GM19351 (cell line): ENCODE results near the gene NFKB2.
A peak's percentile ranks its signal among the peaks of the same experiment; 100 is the strongest.

Source experiments
- ATAC-seq: cut with Tn5 transposase; IDR thresholded peaks from one replicate; pipeline ENCODE4 v1.9.1; 2021; ENCODE audit warnings: mild to moderate bottlenecking, moderate library complexity; ENCODE audit not compliant: unreplicated experiment

The NFKB2 gene

DNA sequence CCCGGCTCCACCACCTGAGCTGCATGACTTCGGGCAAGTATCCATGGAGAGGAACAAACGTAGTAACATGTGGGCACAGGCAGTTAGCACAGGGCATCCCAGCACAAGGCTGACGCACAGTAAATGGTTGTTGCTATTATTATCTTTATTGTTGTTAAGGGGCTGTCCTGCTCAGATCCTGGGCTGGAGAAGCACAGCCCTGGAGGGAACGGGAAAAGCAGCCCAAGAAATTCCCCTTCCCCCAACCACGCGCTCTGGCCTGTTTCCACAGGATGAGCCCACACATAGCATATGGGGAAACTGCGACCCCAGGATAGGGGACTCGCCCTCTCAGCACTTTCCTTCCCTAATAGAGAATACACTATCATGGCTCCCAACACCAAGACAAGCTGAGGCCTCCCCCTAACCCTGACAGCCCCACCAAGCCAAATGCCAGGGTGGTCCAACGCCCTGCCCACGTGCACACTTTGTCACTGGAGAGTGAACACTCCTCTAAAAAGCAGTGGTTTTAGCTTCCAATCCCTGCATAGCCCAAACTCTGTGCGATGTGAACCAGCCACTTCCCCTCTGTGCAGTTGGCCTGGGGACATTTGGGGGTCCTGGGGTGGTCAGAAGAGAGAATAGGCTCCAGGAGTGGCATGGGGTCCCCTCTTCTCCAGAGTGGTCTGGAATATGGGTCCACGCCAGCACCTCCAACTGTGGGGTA is 12.1 kb downstream of the NFKB2 start:
- no peak for ATAC-seq

DNA sequence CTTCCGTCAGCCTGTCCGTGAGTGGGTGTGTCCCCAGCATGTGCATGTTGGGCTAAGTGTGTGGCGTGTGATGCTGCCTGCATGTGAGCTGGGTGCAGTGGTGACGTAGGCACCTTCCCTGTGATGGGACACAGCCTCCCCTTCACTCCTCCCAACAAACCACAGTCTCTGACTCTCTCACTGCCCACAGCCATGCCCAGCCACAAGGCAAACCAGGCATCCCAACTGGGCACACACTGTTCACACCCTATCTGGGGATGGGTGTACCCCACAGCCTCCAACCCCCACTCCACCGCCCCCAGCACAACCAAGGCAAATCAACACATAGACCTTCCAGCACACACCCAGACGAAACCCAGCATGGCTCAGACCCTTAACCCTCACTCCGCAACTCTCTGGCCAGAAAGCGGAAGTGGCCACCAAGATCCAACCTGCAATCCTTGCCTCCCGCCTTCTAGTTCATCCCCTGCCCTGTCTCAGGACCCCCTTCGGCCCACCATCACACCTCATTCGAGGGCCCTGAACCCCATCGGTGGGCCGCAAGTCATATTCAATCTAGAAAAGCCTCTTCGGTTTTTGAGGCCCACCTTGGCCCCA is 12.7 kb downstream of the NFKB2 start:
- no peak for ATAC-seq

DNA sequence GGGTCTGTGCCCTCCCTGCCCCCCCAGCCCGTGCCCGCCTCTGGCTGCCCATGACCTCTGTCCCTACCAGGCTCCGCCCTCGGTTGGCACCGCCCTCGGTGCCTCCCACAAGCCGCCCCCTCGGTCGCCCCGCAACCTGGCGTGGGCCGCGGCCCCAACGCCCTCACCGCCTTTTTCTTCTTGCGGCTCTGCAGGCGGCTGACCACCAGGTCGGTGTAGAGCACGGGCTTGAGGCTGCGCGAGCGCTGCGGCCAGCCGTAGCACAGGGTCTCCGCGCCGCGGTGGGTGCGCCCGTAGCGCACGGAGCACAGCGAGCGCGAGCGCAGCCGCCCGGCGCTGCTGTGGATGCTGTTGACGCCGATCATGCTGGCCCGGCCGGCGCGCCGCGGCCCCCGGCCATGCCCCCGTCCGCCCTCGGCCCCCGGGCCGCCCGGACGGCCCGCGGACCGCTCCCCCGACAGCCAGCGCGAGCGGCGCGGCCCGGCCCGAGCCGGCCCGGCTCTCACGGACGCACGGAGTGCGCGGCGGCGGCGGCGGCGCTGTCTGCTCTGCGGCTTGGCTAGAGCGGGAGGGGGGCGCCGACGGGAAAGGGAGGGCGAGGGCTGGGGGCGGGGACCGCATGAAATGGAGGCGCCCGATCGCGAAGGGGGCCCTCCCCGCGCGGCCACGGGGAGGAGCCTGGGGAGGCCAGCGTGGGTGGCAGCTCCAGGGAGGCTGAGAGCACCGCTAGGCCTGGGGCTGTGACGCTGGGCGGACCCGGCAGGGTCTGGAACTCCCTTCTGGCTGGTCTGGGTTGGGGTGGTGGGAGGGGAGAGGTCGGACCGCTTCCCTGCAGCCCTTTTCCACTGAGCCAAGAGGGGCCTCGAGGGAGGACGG is 13.5 kb downstream of the NFKB2 start:
- ATAC-seq: no peak

DNA sequence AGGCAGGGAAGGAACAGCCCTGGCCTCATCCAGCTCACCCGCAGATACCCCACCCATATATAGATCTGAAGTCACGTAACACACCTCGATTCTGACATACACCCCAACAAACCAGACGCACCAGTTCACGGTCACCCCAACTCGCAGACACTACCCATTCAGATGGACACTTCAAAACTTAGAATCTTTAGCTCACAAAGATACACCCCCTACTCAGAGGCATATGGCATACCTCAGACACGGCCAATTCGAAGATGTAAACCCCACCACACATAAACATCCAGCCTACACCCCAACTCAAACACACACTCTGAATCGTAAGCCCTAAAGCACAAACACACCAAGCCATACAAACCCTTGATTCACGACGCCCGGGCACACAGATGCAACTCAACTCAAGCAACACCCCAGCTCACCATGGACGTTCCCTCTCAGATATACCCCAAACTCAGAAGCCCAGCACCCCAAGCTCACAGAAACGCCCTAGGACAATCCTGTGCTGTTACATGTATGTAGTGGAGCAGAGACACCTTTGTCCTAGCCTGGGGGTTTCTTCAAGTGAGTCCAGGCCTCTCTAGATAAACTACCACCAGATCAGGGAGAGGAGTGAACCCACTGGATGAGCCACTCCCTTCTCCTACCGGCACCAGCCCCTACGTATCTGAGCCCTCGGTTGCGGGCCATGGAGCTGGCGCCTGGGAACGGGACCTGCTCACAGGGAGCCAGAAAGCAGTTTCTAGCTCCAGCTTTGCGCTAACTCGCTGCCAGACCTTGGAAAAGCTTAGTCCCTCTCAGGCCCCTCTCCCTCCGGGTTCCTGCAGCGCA is 14.3 kb downstream of the NFKB2 start:
- ATAC-seq: no peak

DNA sequence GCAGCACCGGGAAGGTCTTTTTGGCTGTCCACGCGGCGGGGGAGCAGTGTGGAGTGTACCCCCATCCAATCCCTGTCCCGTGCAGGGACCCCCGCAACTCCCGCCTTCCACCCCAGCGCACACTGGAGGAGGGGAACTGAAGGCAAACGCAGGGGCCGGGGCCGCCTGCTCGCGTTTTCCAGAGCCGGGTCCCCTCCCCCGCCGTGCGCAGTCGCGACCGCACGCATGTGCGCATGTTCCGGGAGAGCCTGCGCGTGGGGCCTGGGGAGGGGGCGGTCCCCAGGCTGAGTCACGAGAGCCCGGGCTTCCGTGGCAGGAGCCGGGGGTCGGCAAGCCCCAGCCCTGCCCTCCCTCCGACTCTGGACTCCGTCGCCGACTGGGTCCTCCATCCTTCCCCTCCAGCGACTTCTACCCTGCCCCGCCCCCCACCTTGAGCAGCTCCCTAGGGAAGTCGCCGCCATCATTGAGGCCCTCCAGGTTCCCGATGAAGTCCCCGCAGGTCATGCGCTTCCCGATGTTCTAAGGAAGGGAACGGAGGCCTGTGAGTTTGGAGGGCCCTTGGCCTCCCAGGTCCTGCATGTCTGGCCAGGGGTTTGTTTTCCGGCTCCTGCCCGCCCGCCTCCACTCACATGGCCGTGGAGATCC is 15.0 kb downstream of the NFKB2 start:
- no peak for ATAC-seq

DNA sequence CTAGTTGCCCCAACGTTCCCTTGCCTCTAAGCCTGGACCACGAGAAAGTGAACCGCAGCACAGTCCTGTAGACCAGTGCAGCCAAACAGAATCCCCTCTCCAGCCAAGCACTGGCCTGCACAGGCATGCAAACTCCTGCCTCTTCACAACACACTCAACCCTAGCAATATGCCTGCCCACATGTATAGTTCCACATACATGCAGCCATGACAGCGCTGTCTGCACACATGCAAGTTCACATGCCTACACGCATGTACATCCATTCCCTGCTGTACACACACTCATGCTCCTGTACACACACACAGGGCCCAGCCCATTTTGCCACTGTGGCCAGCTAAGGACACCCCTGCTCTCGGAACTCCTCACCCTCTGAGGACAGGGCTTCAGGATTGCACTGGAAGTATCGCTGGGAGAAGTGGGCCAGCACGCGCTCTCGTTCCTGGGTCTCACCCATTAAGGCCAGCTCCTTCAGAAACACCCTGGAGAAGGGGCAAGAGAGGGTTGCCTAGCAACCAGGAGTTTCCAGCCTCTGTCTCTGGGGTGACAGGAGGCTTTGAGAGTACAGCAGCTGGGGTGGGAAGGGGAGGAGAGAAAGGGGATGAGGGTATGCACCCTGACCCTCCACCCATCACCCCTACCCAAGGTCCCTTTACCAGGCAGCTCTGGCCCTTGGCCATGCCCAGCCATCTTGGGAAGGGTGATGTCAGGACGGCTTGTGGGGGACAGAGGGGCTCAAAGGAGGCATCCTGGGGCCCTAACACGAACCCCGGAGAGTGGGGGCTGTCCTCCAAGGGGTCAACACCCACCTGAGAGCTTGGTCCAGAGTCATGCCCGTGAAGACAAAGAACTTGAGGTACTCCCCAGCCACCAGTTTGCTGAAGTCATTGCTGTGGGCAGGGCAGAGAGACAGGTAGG is 16.1 kb downstream of the NFKB2 start:
- ATAC-seq: no peak

DNA sequence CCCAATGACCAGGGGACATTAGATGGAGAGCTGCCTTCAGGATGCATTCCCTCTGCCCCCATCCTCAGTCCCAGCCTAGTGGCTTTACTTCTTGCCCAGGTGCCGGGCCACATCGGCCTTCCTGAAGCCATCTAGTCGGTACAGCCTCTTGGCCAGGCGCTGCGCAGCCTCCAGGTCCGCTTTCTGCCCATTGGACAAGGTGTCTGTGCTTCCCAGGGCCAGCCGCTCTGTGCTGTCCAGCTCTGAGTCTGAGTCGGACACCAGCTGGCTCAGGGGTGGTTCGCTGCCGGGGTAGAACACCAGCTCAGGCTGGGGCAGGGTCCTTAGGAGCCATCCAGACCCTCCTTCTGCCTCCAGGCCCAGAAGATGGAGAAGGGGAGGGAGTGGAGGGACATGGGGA is 16.8 kb downstream of the NFKB2 start:
- no peak for ATAC-seq

DNA sequence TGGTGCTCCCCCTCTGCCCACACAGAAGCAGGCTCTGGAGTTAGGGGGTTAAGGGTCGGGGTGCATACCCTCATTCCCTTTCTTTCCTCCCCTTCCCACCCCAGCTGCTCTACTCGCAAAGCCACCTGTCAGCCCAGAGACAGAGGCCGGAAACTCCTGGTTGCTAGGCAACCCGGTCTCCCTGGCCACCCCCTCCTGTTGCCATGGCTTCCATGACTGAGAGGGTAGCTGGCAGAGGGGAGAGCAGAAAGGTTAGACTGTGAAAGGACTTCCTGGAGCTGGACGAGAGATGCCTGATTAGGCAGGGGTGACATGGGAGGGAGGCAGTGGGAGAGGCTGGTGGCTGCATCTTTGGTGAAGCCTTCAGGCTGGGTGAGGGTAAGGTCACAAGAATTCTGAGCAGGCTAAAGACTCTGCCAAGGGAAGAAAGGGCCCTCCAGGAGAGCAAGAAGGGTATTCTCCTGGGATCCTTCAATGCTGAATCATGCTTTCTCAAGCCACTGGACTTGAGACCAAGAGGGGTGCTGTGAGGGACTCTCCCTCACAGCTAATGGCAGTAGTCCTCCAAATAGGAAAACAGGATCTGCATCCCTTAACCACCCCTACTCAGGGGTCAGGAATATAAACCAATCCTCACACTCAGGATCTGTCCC is 17.7 kb downstream of the NFKB2 start:
- no peak for ATAC-seq

DNA sequence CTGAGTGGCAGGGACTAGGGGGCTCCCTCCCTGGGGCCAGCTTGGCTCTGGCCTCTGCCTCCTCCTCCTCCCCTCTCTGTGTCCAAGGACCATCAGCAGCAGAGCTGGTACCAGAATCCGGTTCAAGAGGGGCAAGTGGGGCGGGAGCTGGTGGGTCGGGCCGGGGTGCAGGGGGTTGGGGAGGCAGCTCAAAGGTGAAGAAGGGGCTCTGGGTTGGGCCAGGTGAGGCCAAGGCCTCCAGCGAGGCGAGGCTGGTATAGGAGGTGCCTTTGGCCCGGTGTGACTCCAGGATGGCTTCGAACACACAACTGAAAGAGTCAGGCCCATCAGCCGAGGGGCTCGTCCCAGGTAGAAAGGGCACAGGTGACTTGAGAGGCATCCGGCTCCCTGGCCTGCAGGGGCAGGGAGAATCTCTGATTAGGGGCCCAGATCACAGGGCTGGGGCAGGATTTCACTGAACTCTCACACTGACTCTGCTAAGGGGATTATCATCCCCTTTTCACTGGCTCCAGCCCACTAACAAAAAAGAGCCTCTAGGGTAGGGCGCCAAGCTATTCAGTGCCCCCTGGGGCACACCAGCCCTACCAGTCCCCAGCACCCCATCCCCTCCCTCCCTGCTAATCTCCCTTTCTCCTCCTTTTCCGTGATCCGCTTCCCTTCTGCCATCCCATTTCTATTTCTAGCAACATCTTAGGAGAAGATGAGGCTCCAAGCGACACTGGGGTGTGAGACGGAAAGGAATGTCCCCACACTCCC is 18.5 kb downstream of the NFKB2 start:
- ATAC-seq: no peak

DNA sequence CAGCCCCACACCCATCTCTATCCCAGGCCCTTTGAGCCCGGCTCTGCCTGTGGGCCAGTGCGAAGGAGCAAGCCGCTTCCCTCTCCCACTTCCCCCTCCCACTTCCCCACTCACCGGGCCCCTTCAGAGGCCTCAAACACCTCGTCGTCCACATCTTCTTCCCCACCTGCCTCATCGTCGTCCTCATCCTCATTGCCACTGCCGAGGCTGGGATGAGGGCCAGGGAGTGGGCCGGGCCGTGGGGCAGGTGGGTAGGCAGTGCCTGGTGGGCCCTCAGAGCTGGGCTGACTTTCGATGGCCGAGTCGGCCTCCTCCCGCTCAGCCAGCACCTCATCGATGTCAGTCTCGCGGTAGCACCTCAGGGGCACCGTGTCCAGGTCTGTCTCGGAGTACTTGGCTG is 19.2 kb downstream of the NFKB2 start:
- ATAC-seq: no peak

DNA sequence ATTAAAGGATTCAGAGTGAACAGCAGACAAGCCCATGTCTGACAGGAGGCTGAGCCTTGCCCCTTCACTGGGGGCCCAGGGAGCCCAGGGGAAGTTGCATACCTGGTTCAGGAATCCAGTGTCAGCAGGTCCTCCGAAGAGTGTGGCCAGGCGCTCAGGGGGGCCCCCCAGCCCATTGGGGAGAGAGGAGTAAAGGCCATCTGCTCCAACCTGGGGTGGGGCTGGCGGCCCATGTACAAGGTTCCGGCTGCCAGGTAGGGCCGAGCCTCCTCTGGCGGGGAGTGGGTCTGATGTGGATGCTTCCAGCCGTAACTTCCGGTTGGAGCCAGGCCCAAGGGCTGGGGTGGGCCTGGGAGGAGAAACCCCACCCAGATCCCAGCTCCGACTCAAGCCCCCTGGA is 20.8 kb downstream of the NFKB2 start:
- no peak for ATAC-seq

DNA sequence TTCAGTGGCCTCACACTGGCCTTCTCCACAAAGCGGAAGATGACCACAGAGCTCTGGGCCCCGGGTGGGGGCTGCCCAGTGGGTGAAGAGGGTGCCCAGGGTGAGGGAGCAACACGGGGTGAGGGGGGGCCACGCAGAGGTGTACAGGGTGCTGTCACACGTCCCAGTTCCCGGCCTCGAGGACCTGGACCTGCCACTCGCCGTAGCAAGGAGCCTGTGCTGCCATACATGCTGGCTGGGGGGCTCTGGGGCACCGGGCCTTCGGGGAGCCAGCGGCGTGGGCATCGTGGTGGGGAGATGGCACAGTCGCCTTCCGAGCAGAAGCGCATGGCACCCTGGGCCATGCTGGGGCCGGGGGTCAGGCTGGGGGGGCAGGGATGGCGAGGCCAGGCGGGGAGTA is 21.2 kb downstream of the NFKB2 start:
- ATAC-seq: no peak

DNA sequence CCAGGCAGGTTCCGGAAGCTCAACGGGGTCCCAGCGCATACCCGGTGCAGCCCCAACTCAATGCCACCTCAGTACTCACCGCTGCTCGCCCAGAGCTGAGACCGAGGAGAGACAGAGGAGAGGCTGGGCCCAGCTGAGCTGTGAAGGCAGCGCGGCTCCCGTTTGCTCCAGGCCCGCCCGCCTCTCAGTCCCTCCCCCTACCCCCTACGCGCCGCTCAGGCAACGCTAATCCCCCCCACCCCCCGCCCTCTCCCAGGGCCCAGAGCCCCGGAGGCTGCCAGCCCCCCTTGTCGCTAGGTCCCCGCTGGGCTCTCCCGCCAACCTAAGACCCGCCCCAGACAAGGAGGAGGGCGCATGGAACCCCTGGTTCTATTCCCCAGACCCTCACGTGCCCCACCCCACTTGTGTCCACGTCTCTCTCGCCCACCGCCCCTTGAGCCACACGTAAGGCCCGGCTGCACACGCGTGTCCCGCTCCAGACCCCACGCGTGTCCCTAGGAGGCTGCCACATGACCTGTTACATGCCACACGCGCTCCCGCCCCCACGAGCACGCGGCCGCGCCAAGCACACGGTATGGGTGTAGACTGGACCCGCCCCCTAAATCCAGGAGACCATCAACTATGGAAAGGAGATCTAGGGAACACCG is 23.2 kb downstream of the NFKB2 start, which contains the start of gene PSD:
TSS of gene PSD (minus strand) at position 164 of the 647 bp plus-strand sequence. CDS start 1,747 bp downstream, outside the sequence.
- no peak for ATAC-seq

DNA sequence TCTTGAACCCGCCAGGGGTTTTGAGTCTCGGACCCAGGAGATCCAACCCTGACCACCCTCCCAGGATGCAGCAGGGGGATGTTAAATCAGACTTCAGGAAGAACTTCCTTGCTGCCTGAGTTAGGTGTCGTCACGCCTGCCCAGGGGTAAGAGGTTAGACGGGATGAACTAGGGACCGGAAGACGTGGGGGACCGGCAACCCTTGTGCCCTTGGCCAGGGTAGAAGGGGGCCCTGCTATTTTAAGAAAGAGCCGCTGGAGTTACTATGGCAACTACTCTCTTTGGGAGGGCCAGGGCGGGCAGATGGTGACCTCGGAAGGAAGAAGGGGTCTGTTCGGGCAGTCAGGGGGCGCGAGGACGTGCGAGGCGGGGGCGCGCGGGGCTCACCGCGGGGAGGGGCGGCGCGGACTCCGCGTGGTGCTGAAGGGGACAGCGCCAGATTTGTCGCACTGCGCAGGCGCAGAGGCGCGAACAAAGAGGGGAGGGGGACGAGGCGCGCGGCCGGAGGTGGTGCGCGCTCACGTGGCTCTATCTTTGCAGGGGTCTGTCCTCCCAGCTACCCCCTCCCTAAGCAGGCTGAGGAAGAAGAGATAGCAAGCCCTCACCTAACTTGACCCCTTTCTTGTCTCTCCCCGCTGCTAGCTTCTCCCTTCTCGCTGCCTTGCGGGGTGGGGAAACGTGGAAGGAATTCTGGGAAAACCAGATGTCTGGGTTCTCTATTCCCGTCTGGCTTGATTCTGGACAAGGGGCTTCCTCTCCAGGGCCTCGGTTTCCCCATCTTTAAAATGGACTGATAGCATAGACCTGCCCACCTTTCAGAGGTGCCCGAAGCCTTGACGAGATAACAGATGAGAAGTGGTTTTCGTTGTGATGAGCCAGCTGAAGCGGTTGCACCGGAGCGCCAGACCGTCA is 24.0 kb downstream of the NFKB2 start:
- ATAC-seq: no peak

DNA sequence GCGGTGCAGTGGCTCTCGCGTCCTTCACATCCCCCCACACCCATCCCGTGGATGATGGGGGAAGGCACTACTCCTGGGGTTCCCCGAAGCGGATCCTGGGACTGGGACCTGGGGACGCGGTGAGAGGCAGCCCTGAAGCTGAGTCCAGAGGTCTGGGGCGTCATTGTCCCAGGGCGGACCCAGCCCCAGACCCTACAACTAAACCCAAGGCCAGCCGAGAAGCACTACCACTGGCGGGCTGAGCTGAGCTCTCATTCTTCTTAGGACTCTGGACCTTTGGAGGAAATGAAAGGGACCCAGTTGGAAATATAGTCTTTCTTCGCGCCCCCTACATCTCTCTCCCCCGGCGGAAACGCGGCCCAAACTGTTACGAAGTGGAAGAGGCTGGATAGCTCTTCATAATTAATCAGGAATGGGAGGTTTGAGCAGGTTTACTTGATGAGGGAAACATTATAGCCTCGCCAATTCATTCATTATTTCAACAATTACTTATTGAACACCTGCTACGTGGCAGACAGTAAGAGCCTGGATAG is 24.7 kb downstream of the NFKB2 start:
- ATAC-seq: no peak

DNA sequence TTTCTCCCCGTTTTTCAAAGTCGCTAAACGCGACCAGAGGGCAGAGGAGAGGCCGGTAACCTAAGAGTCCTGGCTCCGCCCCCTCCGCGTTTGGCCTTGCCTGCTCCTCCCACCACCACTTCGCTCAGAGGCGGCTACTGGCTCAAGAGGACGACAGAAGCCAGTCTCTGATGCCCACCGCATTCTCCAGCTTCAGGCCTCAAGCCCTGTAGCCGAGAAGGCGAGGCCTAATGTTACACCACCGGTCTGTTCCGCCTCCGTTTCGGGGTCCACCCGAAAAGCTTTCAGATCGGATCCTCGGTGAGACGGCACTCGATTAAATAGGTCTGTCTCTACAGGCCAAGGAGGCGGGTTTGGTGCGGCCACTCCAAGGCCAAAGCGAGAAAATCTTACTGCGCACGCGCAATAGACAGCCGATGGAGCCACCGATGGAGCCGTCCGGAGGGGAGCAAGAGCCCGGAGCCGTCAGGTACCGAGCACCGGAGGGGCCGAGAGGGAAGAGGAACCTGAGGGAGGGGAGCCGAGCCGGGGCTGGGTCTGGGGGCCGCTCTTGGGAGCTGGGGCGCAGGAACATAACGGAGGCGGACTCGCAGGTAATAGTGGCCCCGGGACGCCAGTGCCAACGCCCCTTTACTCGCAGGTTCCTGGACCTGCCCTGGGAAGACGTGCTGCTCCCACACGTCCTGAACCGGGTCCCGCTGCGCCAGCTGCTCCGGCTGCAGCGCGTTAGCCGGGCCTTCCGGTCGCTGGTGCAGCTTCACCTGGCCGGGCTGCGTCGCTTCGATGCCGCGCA is 25.4 kb downstream of the NFKB2 start, which contains the start of gene FBXL15:
TSS of gene FBXL15 (plus strand) at position 123 of the 793 bp plus-strand sequence. CDS start at position 417, 294 bp downstream.
- peak; percentile 63 for ATAC-seq
